Measurements from ENCODE around the gene KIF24.

Gene KIF24

GRCh38 chr9:34328500-34328986 is 525 bp downstream of the KIF24 start:
- Histone ChIP-seq H3K9me3 (ENCODE audit: insufficient read depth, low read depth, low read length) (no peaks in the 10 kb centered on the region), H4K91ac (ENCODE audit: low read depth, low read length) (peak overlapping the region; percentile 59), H3K79me1 (ENCODE audit: low read length) (peaks cover 8% of the 10 kb centered on the region), H4K12ac (ENCODE audit: low read depth, low read length) (no peak overlapping the region), H3K4me2 (ENCODE audit: low read length) (peak overlapping the region; percentile 87), H3K23ac (ENCODE audit: low read length) (no peak overlapping the region), H3K9ac (ENCODE audit: low read length) (peak overlapping the region; percentile 82), H2BK120ac (ENCODE audit: insufficient read depth, low read length, poor library complexity) (peak overlapping the region; percentile 36), H3K27me3 (ENCODE audit: insufficient read depth, low read length) (no peaks in the 10 kb centered on the region), H3K4ac (ENCODE audit: low read depth, low read length) (no peak overlapping the region), H3K27ac (ENCODE audit: low read depth, low read length) (peak overlapping the region; percentile 24), H3K4me1 (ENCODE audit: control insufficient read depth in 1 of 2, insufficient read depth in 2 of 2, low read length in 2 of 2) (no peaks in the 10 kb centered on the region), H4K8ac (ENCODE audit: low read depth, low read length) (peak overlapping the region; percentile 73), H2AFZ (ENCODE audit: insufficient read depth, low read length, poor library complexity) (peak overlapping the region; percentile 61), H2BK12ac (ENCODE audit: low read length) (no peak overlapping the region), H3K4me3 (ENCODE audit: low read depth, low read length) (peak overlapping the region; percentile 95), H3K79me2 (ENCODE audit: control insufficient read depth, insufficient read depth, low read length, poor library complexity) (peaks cover 3% of the 10 kb centered on the region), H3K14ac (ENCODE audit: low read length) (peak overlapping the region; percentile 13), H3K18ac (ENCODE audit: low read length) (no peak overlapping the region), H3K36me3 (ENCODE audit: control insufficient read depth in 1 of 2, insufficient read depth in 2 of 2, low read length in 2 of 2) (no peaks in the 10 kb centered on the region), H2AK5ac (ENCODE audit: low read length) (no peak overlapping the region), H2BK5ac (ENCODE audit: low read depth, low read length, poor library complexity) (peak overlapping the region; percentile 2)
- DNase-seq: no peak
- WGBS (ENCODE audit: extremely low coverage, insufficient coverage, insufficient read length): no CpG with 5 or more reads among the region's 11 CpGs

- H3K27ac ChIP-seq (ENCODE audit: low read depth, low read length): no peak overlapping the region
- H4K12ac ChIP-seq (ENCODE audit: low read depth, low read length): no peak overlapping the region
- no peak overlapping the region for H3K14ac ChIP-seq (ENCODE audit: low read length)
- H3K79me1 ChIP-seq (ENCODE audit: low read length): peaks cover 8% of the 10 kb centered on the region
- no peak overlapping the region for H2BK120ac ChIP-seq (ENCODE audit: insufficient read depth, low read length, poor library complexity)
- H3K9ac ChIP-seq (ENCODE audit: low read length): no peak overlapping the region
- no peak overlapping the region for H3K4me3 ChIP-seq (ENCODE audit: low read depth, low read length)
- no peak overlapping the region for H3K4me2 ChIP-seq (ENCODE audit: low read length)
- DNase-seq: no peak
- H3K36me3 ChIP-seq (ENCODE audit: control insufficient read depth in 1 of 2, insufficient read depth in 2 of 2, low read length in 2 of 2): no peaks in the 10 kb centered on the region
- no peak overlapping the region for H4K91ac ChIP-seq (ENCODE audit: low read depth, low read length)
- H4K8ac ChIP-seq (ENCODE audit: low read depth, low read length): no peak overlapping the region
- no peaks in the 10 kb centered on the region for H3K27me3 ChIP-seq (ENCODE audit: insufficient read depth, low read length)
- no CpG with 5 or more reads among the region's 1 CpG for WGBS (ENCODE audit: extremely low coverage, insufficient coverage, insufficient read length)
- no peaks in the 10 kb centered on the region for H3K4me1 ChIP-seq (ENCODE audit: control insufficient read depth in 1 of 2, insufficient read depth in 2 of 2, low read length in 2 of 2)
- H3K79me2 ChIP-seq (ENCODE audit: control insufficient read depth, insufficient read depth, low read length, poor library complexity): peaks cover 3% of the 10 kb centered on the region
- H3K18ac ChIP-seq (ENCODE audit: low read length): no peak overlapping the region
- no peak overlapping the region for H2AFZ ChIP-seq (ENCODE audit: insufficient read depth, low read length, poor library complexity)
- H2AK5ac ChIP-seq (ENCODE audit: low read length): no peak overlapping the region
- H3K4ac ChIP-seq (ENCODE audit: low read depth, low read length): no peak overlapping the region
- no peaks in the 10 kb centered on the region for H3K9me3 ChIP-seq (ENCODE audit: insufficient read depth, low read depth, low read length)
- no peak overlapping the region for H2BK12ac ChIP-seq (ENCODE audit: low read length)
- H3K23ac ChIP-seq (ENCODE audit: low read length): no peak overlapping the region
- H2BK5ac ChIP-seq (ENCODE audit: low read depth, low read length, poor library complexity): no peak overlapping the region
Measured at GRCh38 chr9:34326690-34327089, 2.4 kb downstream of the KIF24 start.

GRCh38 chr9:34322899-34323591 is 6.0 kb downstream of the KIF24 start:
- no peak overlapping the region for H4K91ac ChIP-seq (ENCODE audit: low read depth, low read length)
- peaks cover 0 to 2% of the 10 kb centered on the region in 2 experiments for H3K36me3 ChIP-seq (ENCODE audit: control insufficient read depth in 1 of 2, insufficient read depth in 2 of 2, low read length in 2 of 2)
- H2BK120ac ChIP-seq (ENCODE audit: insufficient read depth, low read length, poor library complexity): no peak overlapping the region
- H3K9me3 ChIP-seq (ENCODE audit: insufficient read depth, low read depth, low read length): no peaks in the 10 kb centered on the region
- H3K4me3 ChIP-seq (ENCODE audit: low read depth, low read length): no peak overlapping the region
- H3K9ac ChIP-seq (ENCODE audit: low read length): no peak overlapping the region
- H3K18ac ChIP-seq (ENCODE audit: low read length): no peak overlapping the region
- no peak overlapping the region for H2AFZ ChIP-seq (ENCODE audit: insufficient read depth, low read length, poor library complexity)
- no peak overlapping the region for H3K23ac ChIP-seq (ENCODE audit: low read length)
- no peak overlapping the region for H3K14ac ChIP-seq (ENCODE audit: low read length)
- H2AK5ac ChIP-seq (ENCODE audit: low read length): no peak overlapping the region
- no peak overlapping the region for H2BK12ac ChIP-seq (ENCODE audit: low read length)
- no peak overlapping the region for H3K4ac ChIP-seq (ENCODE audit: low read depth, low read length)
- H2BK5ac ChIP-seq (ENCODE audit: low read depth, low read length, poor library complexity): no peak overlapping the region
- no CpG with 5 or more reads among the region's 2 CpGs for WGBS (ENCODE audit: extremely low coverage, insufficient coverage, insufficient read length)
- H3K27me3 ChIP-seq (ENCODE audit: insufficient read depth, low read length): no peaks in the 10 kb centered on the region
- no peaks in the 10 kb centered on the region for H3K79me1 ChIP-seq (ENCODE audit: low read length)
- no peaks in the 10 kb centered on the region for H3K79me2 ChIP-seq (ENCODE audit: control insufficient read depth, insufficient read depth, low read length, poor library complexity)
- no peak overlapping the region for H3K27ac ChIP-seq (ENCODE audit: low read depth, low read length)
- H3K4me1 ChIP-seq (ENCODE audit: control insufficient read depth in 1 of 2, insufficient read depth in 2 of 2, low read length in 2 of 2): no peaks in the 10 kb centered on the region
- H4K8ac ChIP-seq (ENCODE audit: low read depth, low read length): no peak overlapping the region
- H3K4me2 ChIP-seq (ENCODE audit: low read length): no peak overlapping the region
- DNase-seq: no peak
- H4K12ac ChIP-seq (ENCODE audit: low read depth, low read length): no peak overlapping the region

GRCh38 chr9:34321451-34321850 is 7.6 kb downstream of the KIF24 start:
- no peak overlapping the region for H4K91ac ChIP-seq (ENCODE audit: low read depth, low read length)
- H3K14ac ChIP-seq (ENCODE audit: low read length): no peak overlapping the region
- no peak overlapping the region for H3K23ac ChIP-seq (ENCODE audit: low read length)
- no peak overlapping the region for H2AK5ac ChIP-seq (ENCODE audit: low read length)
- H3K27ac ChIP-seq (ENCODE audit: low read depth, low read length): no peak overlapping the region
- no peak overlapping the region for H2AFZ ChIP-seq (ENCODE audit: insufficient read depth, low read length, poor library complexity)
- no peak overlapping the region for H3K4me2 ChIP-seq (ENCODE audit: low read length)
- H3K9ac ChIP-seq (ENCODE audit: low read length): no peak overlapping the region
- H3K4me1 ChIP-seq (ENCODE audit: control insufficient read depth in 1 of 2, insufficient read depth in 2 of 2, low read length in 2 of 2): no peaks in the 10 kb centered on the region
- peaks cover 0 to 2% of the 10 kb centered on the region in 2 experiments for H3K36me3 ChIP-seq (ENCODE audit: control insufficient read depth in 1 of 2, insufficient read depth in 2 of 2, low read length in 2 of 2)
- no peak overlapping the region for H3K4ac ChIP-seq (ENCODE audit: low read depth, low read length)
- H3K79me1 ChIP-seq (ENCODE audit: low read length): no peaks in the 10 kb centered on the region
- H3K9me3 ChIP-seq (ENCODE audit: insufficient read depth, low read depth, low read length): no peaks in the 10 kb centered on the region
- no peak overlapping the region for H2BK12ac ChIP-seq (ENCODE audit: low read length)
- no peak overlapping the region for H2BK120ac ChIP-seq (ENCODE audit: insufficient read depth, low read length, poor library complexity)
- DNase-seq: no peak
- no peak overlapping the region for H4K8ac ChIP-seq (ENCODE audit: low read depth, low read length)
- no peak overlapping the region for H3K4me3 ChIP-seq (ENCODE audit: low read depth, low read length)
- H3K27me3 ChIP-seq (ENCODE audit: insufficient read depth, low read length): no peaks in the 10 kb centered on the region
- H3K18ac ChIP-seq (ENCODE audit: low read length): no peak overlapping the region
- H2BK5ac ChIP-seq (ENCODE audit: low read depth, low read length, poor library complexity): no peak overlapping the region
- WGBS (ENCODE audit: extremely low coverage, insufficient coverage, insufficient read length): no CpG with 5 or more reads among the region's 7 CpGs
- H3K79me2 ChIP-seq (ENCODE audit: control insufficient read depth, insufficient read depth, low read length, poor library complexity): no peaks in the 10 kb centered on the region
- H4K12ac ChIP-seq (ENCODE audit: low read depth, low read length): no peak overlapping the region
